Stimulated activated effector memory CD8-positive, alpha-beta T cell treated with anti-CD3 and anti-CD28 coated beads, Interleukin-12 subunit alpha, Interleukin-12 subunit beta, amount 100 ng/mL, for 72 hours (primary cell): Measurements from ENCODE around the gene SLC25A18.

Source experiments
- ATAC-seq: fragments of 150-1000 bp; cut with Tn5 transposase; 2 replicates; pipeline ENCODE4 v1.10.0; 2021
- DNase-seq, 2 donors: peaks; one replicate each; pipeline ENCODE4 v3.0.0; 2021 to 2022; ENCODE audit warnings: low spot score in 2 of 2
- H3K27ac Mint-ChIP-seq: one replicate; pipeline ENCODE4 v1.8.0; 2022; ENCODE audit warnings: mild to moderate bottlenecking, mixed read lengths
- H3K36me3 Mint-ChIP-seq: one replicate; pipeline ENCODE4 v1.8.0; 2022; ENCODE audit warnings: mild to moderate bottlenecking, mixed read lengths
- H3K4me1 Mint-ChIP-seq: one replicate; pipeline ENCODE4 v1.8.0; 2022; ENCODE audit warnings: mixed read lengths
- H3K4me3 Mint-ChIP-seq: one replicate; pipeline ENCODE4 v1.8.0; 2022; ENCODE audit warnings: mild to moderate bottlenecking, mixed read lengths
- H3K9me3 Mint-ChIP-seq: one replicate; pipeline ENCODE4 v1.8.0; 2022; ENCODE audit warnings: mixed read lengths

The SLC25A18 gene

GRCh38 chr22:17581631-17582030 is 18.3 kb downstream of the SLC25A18 start:
- no peaks in the 10 kb centered on the region for H3K4me1 Mint-ChIP-seq
- H3K9me3 Mint-ChIP-seq = no peaks in the 10 kb centered on the region
- no peak overlapping the region for H3K27ac Mint-ChIP-seq
- H3K4me3 Mint-ChIP-seq = no peak overlapping the region
- DNase-seq (no peak), ATAC-seq (no peak)
- no peaks in the 10 kb centered on the region for H3K36me3 Mint-ChIP-seq

GRCh38 chr22:17583151-17583550 is 19.9 kb downstream of the SLC25A18 start:
- DNase-seq = no peak
- Mint-ChIP-seq H3K27ac (no peak overlapping the region), H3K9me3 (no peaks in the 10 kb centered on the region), H3K36me3 (no peaks in the 10 kb centered on the region), H3K4me3 (no peak overlapping the region), H3K4me1 (no peaks in the 10 kb centered on the region)
- ATAC-seq = no peak

GRCh38 chr22:17586831-17587440 is 23.6 kb downstream of the SLC25A18 start:
- Mint-ChIP-seq H3K4me1 (no peaks in the 10 kb centered on the region), H3K4me3 (no peak overlapping the region), H3K9me3 (no peaks in the 10 kb centered on the region), H3K36me3 (peaks cover 11% of the 10 kb centered on the region), H3K27ac (no peak overlapping the region)
- DNase-seq (no peak), ATAC-seq (no peak)

GRCh38 chr22:17587629-17588028 is 24.3 kb downstream of the SLC25A18 start:
- ATAC-seq (peak; percentile 26), DNase-seq (no peak)
- Mint-ChIP-seq H3K4me1 (no peaks in the 10 kb centered on the region), H3K9me3 (no peaks in the 10 kb centered on the region), H3K4me3 (no peak overlapping the region), H3K36me3 (peaks cover 18% of the 10 kb centered on the region), H3K27ac (no peak overlapping the region)

GRCh38 chr22:17588606-17589005 is 25.3 kb downstream of the SLC25A18 start:
- DNase-seq (no peak), ATAC-seq (no peak)
- H3K4me1 Mint-ChIP-seq = no peaks in the 10 kb centered on the region
- H3K27ac Mint-ChIP-seq = no peak overlapping the region
- H3K9me3 Mint-ChIP-seq = no peaks in the 10 kb centered on the region
- H3K36me3 Mint-ChIP-seq = peaks cover 28% of the 10 kb centered on the region
- no peak overlapping the region for H3K4me3 Mint-ChIP-seq

GRCh38 chr22:17589810-17590375 is 26.6 kb downstream of the SLC25A18 start:
- DNase-seq (no peak), ATAC-seq (no peak)
- Mint-ChIP-seq H3K27ac (no peak overlapping the region), H3K4me1 (no peaks in the 10 kb centered on the region), H3K9me3 (no peaks in the 10 kb centered on the region), H3K4me3 (no peak overlapping the region), H3K36me3 (peaks cover 40% of the 10 kb centered on the region)

- ATAC-seq (no peak), DNase-seq (no peak)
- H3K27ac Mint-ChIP-seq = no peak overlapping the region
- no peak overlapping the region for H3K4me3 Mint-ChIP-seq
- no peaks in the 10 kb centered on the region for H3K9me3 Mint-ChIP-seq
- no peaks in the 10 kb centered on the region for H3K4me1 Mint-ChIP-seq
- H3K36me3 Mint-ChIP-seq = peaks cover 47% of the 10 kb centered on the region
Measured at GRCh38 chr22:17590586-17590985, 27.3 kb downstream of the SLC25A18 start.

GRCh38 chr22:17592201-17592600 is 28.9 kb downstream of the SLC25A18 start:
- H3K4me1 Mint-ChIP-seq = no peaks in the 10 kb centered on the region
- DNase-seq (no peak), ATAC-seq (no peak)
- no peak overlapping the region for H3K27ac Mint-ChIP-seq
- H3K9me3 Mint-ChIP-seq = no peaks in the 10 kb centered on the region
- no peak overlapping the region for H3K4me3 Mint-ChIP-seq
- peaks cover 63% of the 10 kb centered on the region for H3K36me3 Mint-ChIP-seq

- H3K36me3 Mint-ChIP-seq = peaks cover 100% of the 10 kb centered on the region
- no peak overlapping the region for H3K4me3 Mint-ChIP-seq
- peak overlapping the region; percentile 26 for H3K27ac Mint-ChIP-seq
- no peak for DNase-seq
- ATAC-seq = no peak
- no peaks in the 10 kb centered on the region for H3K4me1 Mint-ChIP-seq
- no peaks in the 10 kb centered on the region for H3K9me3 Mint-ChIP-seq
Measured at GRCh38 chr22:17596226-17596625, 32.9 kb downstream of the SLC25A18 start.

- peaks cover 92% of the 10 kb centered on the region for H3K36me3 Mint-ChIP-seq
- no peak overlapping the region for H3K4me3 Mint-ChIP-seq
- peak; percentile 57 for ATAC-seq
- no peak for DNase-seq
- no peaks in the 10 kb centered on the region for H3K9me3 Mint-ChIP-seq
- no peak overlapping the region for H3K27ac Mint-ChIP-seq
- no peaks in the 10 kb centered on the region for H3K4me1 Mint-ChIP-seq
Measured at GRCh38 chr22:17597217-17597616, 33.9 kb downstream of the SLC25A18 start.

- ATAC-seq (no peak), DNase-seq (no peak)
- Mint-ChIP-seq H3K4me3 (no peak overlapping the region), H3K9me3 (no peaks in the 10 kb centered on the region), H3K36me3 (peaks cover 81% of the 10 kb centered on the region), H3K4me1 (no peaks in the 10 kb centered on the region), H3K27ac (peak overlapping the region; percentile 27)
Measured at GRCh38 chr22:17598318-17598717, 35.0 kb downstream of the SLC25A18 start.

- Mint-ChIP-seq H3K4me3 (no peak overlapping the region), H3K9me3 (no peaks in the 10 kb centered on the region), H3K36me3 (peaks cover 54% of the 10 kb centered on the region), H3K4me1 (no peaks in the 10 kb centered on the region), H3K27ac (peak overlapping the region; percentile 60)
- ATAC-seq (no peak), DNase-seq (no peak)
Measured at GRCh38 chr22:17601031-17601430, 37.7 kb downstream of the SLC25A18 start.

- no peak for ATAC-seq
- Mint-ChIP-seq H3K36me3 (peaks cover 27% of the 10 kb centered on the region), H3K27ac (peak overlapping the region; percentile 26)
Measured at GRCh38 chr22:17603668-17604067, 40.4 kb downstream of the SLC25A18 start.

GRCh38 chr22:17606496-17606895 is 43.2 kb downstream of the SLC25A18 start:
- H3K4me3 Mint-ChIP-seq = no peak overlapping the region
- no peak for ATAC-seq
- H3K9me3 Mint-ChIP-seq = no peaks in the 10 kb centered on the region
- no peak for DNase-seq
- peaks cover 12% of the 10 kb centered on the region for H3K36me3 Mint-ChIP-seq
- peak overlapping the region; percentile 29 for H3K27ac Mint-ChIP-seq
- no peaks in the 10 kb centered on the region for H3K4me1 Mint-ChIP-seq

More at GRCh38 chr22:17603668-17604067, 40.4 kb downstream of the SLC25A18 start:
- no peaks in the 10 kb centered on the region for H3K4me1 Mint-ChIP-seq
- DNase-seq = no peak
- H3K4me3 Mint-ChIP-seq = no peak overlapping the region
- no peaks in the 10 kb centered on the region for H3K9me3 Mint-ChIP-seq

GRCh38 chr22:17607891-17608521 is 44.7 kb downstream of the SLC25A18 start:
- peaks cover 27% of the 10 kb centered on the region for H3K36me3 Mint-ChIP-seq
- DNase-seq = no peak
- H3K27ac Mint-ChIP-seq = no peak overlapping the region
- no peak overlapping the region for H3K4me3 Mint-ChIP-seq
- no peaks in the 10 kb centered on the region for H3K4me1 Mint-ChIP-seq
- H3K9me3 Mint-ChIP-seq = no peaks in the 10 kb centered on the region
- ATAC-seq = peak; percentile 64

GRCh38 chr22:17612057-17612456 is 48.8 kb downstream of the SLC25A18 start:
- Mint-ChIP-seq H3K27ac (no peak overlapping the region), H3K9me3 (no peaks in the 10 kb centered on the region), H3K4me3 (no peak overlapping the region), H3K4me1 (no peaks in the 10 kb centered on the region), H3K36me3 (peaks cover 68% of the 10 kb centered on the region)
- ATAC-seq (no peak), DNase-seq (no peak)
